Effector CD8-positive, alpha-beta T cell (primary cell): ENCODE results near the gene SAMD14.

Experiments
- DNase-seq: peaks from one replicate; lab custom pipeline; 2025; lab: John Stamatoyannopoulos, UW

SAMD14 gene

GRCh38 chr17:50148226-50149090, 18.5 kb upstream of the SAMD14 start:
- DNase-seq = peak; percentile 69

- no peak for DNase-seq
Observed at GRCh38 chr17:50147841-50148225, 17.9 kb upstream of the SAMD14 start.

- no peak for DNase-seq
Observed at GRCh38 chr17:50146927-50147665, 17.1 kb upstream of the SAMD14 start.

GRCh38 chr17:50146230-50146926, 16.4 kb upstream of the SAMD14 start:
- DNase-seq = no peak

- DNase-seq = no peak
Observed at GRCh38 chr17:50145532-50146229, 15.7 kb upstream of the SAMD14 start.

- no peak for DNase-seq
Observed at GRCh38 chr17:50144845-50145531, 15.0 kb upstream of the SAMD14 start.

- DNase-seq = no peak
Observed at GRCh38 chr17:50144355-50144754, 14.4 kb upstream of the SAMD14 start.

- no peak for DNase-seq
Observed at GRCh38 chr17:50143461-50144176, 13.7 kb upstream of the SAMD14 start.

GRCh38 chr17:50141745-50142110, 11.8 kb upstream of the SAMD14 start:
- no peak for DNase-seq

- DNase-seq = no peak
Observed at GRCh38 chr17:50141026-50141744, 11.2 kb upstream of the SAMD14 start.

GRCh38 chr17:50139950-50140885, 10.3 kb upstream of the SAMD14 start:
- DNase-seq = peak; percentile 71

GRCh38 chr17:50139185-50139783, 9.3 kb upstream of the SAMD14 start:
- no peak for DNase-seq

- DNase-seq = no peak
Observed at GRCh38 chr17:50137042-50137441, 7.1 kb upstream of the SAMD14 start.

GRCh38 chr17:50136096-50136687, 6.2 kb upstream of the SAMD14 start:
- DNase-seq = no peak

- no peak for DNase-seq
Observed at GRCh38 chr17:50135316-50136095, 5.5 kb upstream of the SAMD14 start.

GRCh38 chr17:50134206-50135110, 4.5 kb upstream of the SAMD14 start:
- DNase-seq = no peak
